Measurements from ENCODE around the gene CYTL1. TPM values are rescaled to one million over a fixed set of nuclear protein-coding genes. Genes with fewer than 3 reads are reported as not detected.

The CYTL1 gene
- total RNA-seq, 1 experiment from 2014 or later, result 3.2 TPM

- DNase-seq (ENCODE audit: low spot score) (no peak), ATAC-seq (no peak)
- Mint-ChIP-seq H3K36me3 (no peaks in the 10 kb centered on the region), H3K4me3 (no peak overlapping the region), H3K27me3 (ENCODE audit: low read depth) (peaks cover 10% of the 10 kb centered on the region), H3K9me3 (0 out of 2 replicates have a peak, but pooled peaks cover 3% of the 10 kb centered on the region), H3K4me1 (peaks cover 19% of the 10 kb centered on the region), H3K27ac (no peak overlapping the region)
- no peak for TF ChIP-seq CDX4 (CRISPR knock-in tag; IDR thresholded peaks at IDR 0.05; ENCODE audit: borderline replicate concordance)
- TF ChIP-seq SP1 (CRISPR knock-in tag; conservative IDR thresholded peaks at IDR 0.05), result no peak
- TF ChIP-seq ZNF532 (CRISPR knock-in tag; IDR thresholded peaks at IDR 0.05; ENCODE audit: borderline replicate concordance), result no peak
- TF ChIP-seq E2F5 (CRISPR knock-in tag; IDR thresholded peaks at IDR 0.05), result no peak
- no peak for TF ChIP-seq TEAD4 (CRISPR knock-in tag; IDR thresholded peaks at IDR 0.05)
- TF ChIP-seq ARID4B (CRISPR knock-in tag; IDR thresholded peaks at IDR 0.05; ENCODE audit: borderline replicate concordance), result no peak
- no peak for TF ChIP-seq PRRX2 (CRISPR knock-in tag; IDR thresholded peaks at IDR 0.05)
- no peak for TF ChIP-seq PREB (CRISPR knock-in tag; IDR thresholded peaks at IDR 0.05; ENCODE audit: borderline replicate concordance)
- no peak for TF ChIP-seq ZNF317 (CRISPR knock-in tag; IDR thresholded peaks at IDR 0.05; ENCODE audit: borderline replicate concordance, low read depth)
- TF ChIP-seq NR1H2 (CRISPR knock-in tag; IDR thresholded peaks at IDR 0.05), result no peak
- no peak for TF ChIP-seq ATF2 (CRISPR knock-in tag; IDR thresholded peaks at IDR 0.05; ENCODE audit: borderline replicate concordance, low read depth)
- no peak for TF ChIP-seq ZNF671 (CRISPR knock-in tag; IDR thresholded peaks at IDR 0.05)
- TF ChIP-seq TP53 (CRISPR knock-in tag; IDR thresholded peaks at IDR 0.05), result no peak
- no peak for TF ChIP-seq ZSCAN18 (CRISPR knock-in tag; IDR thresholded peaks at IDR 0.05)
- TF ChIP-seq ETV6 (CRISPR knock-in tag; IDR thresholded peaks at IDR 0.05), result no peak
- TF ChIP-seq ZNF219 (CRISPR knock-in tag; IDR thresholded peaks at IDR 0.05; ENCODE audit: borderline replicate concordance), result no peak
- no peak for TF ChIP-seq IRF2 (CRISPR knock-in tag; IDR thresholded peaks at IDR 0.05; ENCODE audit: borderline replicate concordance, low read depth)
- ChIA-PET CTCF (no interaction called here), POLR2A (no interaction called here)
These were observed 14.9 kb upstream of the CYTL1 start for GRCh38 chr4:5034206-5034605.

All from WTC11 (cell line).